Karpas-422 (cell line): ENCODE results near the gene GTF2F2. TPM values are rescaled to one million over a fixed set of nuclear protein-coding genes. Genes with fewer than 3 reads are reported as not detected.
"Not testable (repeated sequence)": the region's sequence is repeated elsewhere in the genome, so short reads cannot be mapped to it uniquely, and the experiment has no call there.

ENCODE experiments used
- DNase-seq: peaks from one replicate; pipeline ENCODE4 v3.0.0-alpha.2; 2015
- H2AFZ ChIP-seq: fragments of 200-600 bp; sonication (generic); 2 replicates; pipeline ENCODE4 v1.6.1; 2014; ENCODE audit warnings: antibody characterized with exemption, low read length, mixed read lengths
- H3K27ac ChIP-seq: fragments of 200-600 bp; sonication (generic); 2 replicates; pipeline ENCODE4 v1.5.1; 2014; ENCODE audit warnings: mild to moderate bottlenecking, low read length, moderate library complexity
- H3K27me3 ChIP-seq: fragments of 200-600 bp; sonication (generic); 2 replicates; pipeline ENCODE4 v1.6.1; 2014; ENCODE audit warnings: low read length, mixed read lengths
- H3K36me3 ChIP-seq: fragments of 200-600 bp; sonication (generic); 2 replicates; pipeline ENCODE4 v1.6.1; 2014; ENCODE audit warnings: low read length, mixed read lengths; ENCODE audit not compliant: insufficient read depth
- H3K4me1 ChIP-seq: fragments of 200-600 bp; sonication (generic); 2 replicates; pipeline ENCODE4 v1.6.1; 2014; ENCODE audit warnings: mild to moderate bottlenecking, low read length, mixed read lengths
- H3K4me2 ChIP-seq: fragments of 200-600 bp; sonication (generic); 2 replicates; pipeline ENCODE4 v1.6.1; 2014; ENCODE audit warnings: low read length, low read depth, mild to moderate bottlenecking; ENCODE audit not compliant: poor library complexity, severe bottlenecking
- H3K4me3 ChIP-seq: fragments of 200-600 bp; sonication (generic); 2 replicates; pipeline ENCODE4 v1.5.1; 2014; ENCODE audit warnings: mild to moderate bottlenecking, antibody characterized with exemption, low read length, mixed read lengths
- H3K79me2 ChIP-seq: fragments of 200-600 bp; sonication (generic); 2 replicates; pipeline ENCODE4 v1.6.1; 2014; ENCODE audit warnings: mild to moderate bottlenecking, low read length, mixed read lengths
- H3K9ac ChIP-seq: fragments of 200-600 bp; sonication (generic); 2 replicates; pipeline ENCODE4 v1.6.0; 2014; ENCODE audit warnings: low read length
- H3K9me2 ChIP-seq: fragments of 200-600 bp; sonication (generic), shearing (Covaris generic); replicated peaks from 2 replicates; pipeline ENCODE4 v1.6.0; 2014; ENCODE audit warnings: mild to moderate bottlenecking, low read length, moderate library complexity; ENCODE audit not compliant: insufficient read depth
- H3K9me3 ChIP-seq: fragments of 300-700, 200-600 bp; sonication (generic); 2 replicates; pipeline ENCODE4 v1.6.1; 2014; ENCODE audit warnings: low read length, mixed read lengths
- H4K20me1 ChIP-seq: fragments of 200-600 bp; sonication (generic); 2 replicates; pipeline ENCODE4 v1.6.1; 2014; ENCODE audit warnings: mild to moderate bottlenecking, antibody characterized with exemption, low read length, low read depth; ENCODE audit not compliant: insufficient read depth
- total RNA-seq: library from RNA; depleted of rRNA; stranded (reverse); fragments of >200 nt; shearing (Covaris generic); gene quantifications from 2 replicates; pipeline ENCODE4 v1.2.3, GENCODE V29; 2014; ENCODE audit warnings: low replicate concordance

The GTF2F2 gene
- total RNA-seq, 1 experiment from 2014 or later = 31.7 TPM

GRCh38 chr13:45242070-45242469 lies 121.8 kb downstream of the GTF2F2 start:
- H3K9me3 ChIP-seq = no peaks in the 10 kb centered on the region
- H4K20me1 ChIP-seq = no peaks in the 10 kb centered on the region
- no peak overlapping the region for H3K4me3 ChIP-seq
- H3K9me2 ChIP-seq = no peaks in the 10 kb centered on the region
- H3K4me1 ChIP-seq = no peaks in the 10 kb centered on the region; the same call in 1 of the 2 replicates
- no peaks in the 10 kb centered on the region for H3K36me3 ChIP-seq
- H2AFZ ChIP-seq = no peak overlapping the region
- no peak overlapping the region for H3K27ac ChIP-seq
- H3K27me3 ChIP-seq = no peaks in the 10 kb centered on the region
- H3K79me2 ChIP-seq = peaks cover 70% of the 10 kb centered on the region
- DNase-seq = no peak
- H3K4me2 ChIP-seq = no peak overlapping the region
- no peak overlapping the region for H3K9ac ChIP-seq

- Histone ChIP-seq H3K4me3 (no peak overlapping the region), H3K4me2 (no peak overlapping the region), H2AFZ (no peak overlapping the region), H4K20me1 (no peaks in the 10 kb centered on the region), H3K9ac (no peak overlapping the region), H3K9me3 (no peaks in the 10 kb centered on the region), H3K79me2 (peaks cover 66% of the 10 kb centered on the region), H3K36me3 (no peaks in the 10 kb centered on the region), H3K9me2 (no peaks in the 10 kb centered on the region), H3K4me1 (no peaks in the 10 kb centered on the region; the same call in 1 of the 2 replicates), H3K27me3 (no peaks in the 10 kb centered on the region), H3K27ac (no peak overlapping the region)
- no peak for DNase-seq
These were observed 122.2 kb downstream of the GTF2F2 start for GRCh38 chr13:45242524-45242923.

- no peaks in the 10 kb centered on the region for H3K27me3 ChIP-seq
- H3K9me2 ChIP-seq = no peaks in the 10 kb centered on the region
- DNase-seq = no peak
- H3K9me3 ChIP-seq = no peaks in the 10 kb centered on the region
- no peak overlapping the region for H3K9ac ChIP-seq
- H4K20me1 ChIP-seq = no peaks in the 10 kb centered on the region
- no peak overlapping the region for H3K4me3 ChIP-seq
- H2AFZ ChIP-seq = no peak overlapping the region
- peaks cover 63% of the 10 kb centered on the region for H3K79me2 ChIP-seq
- no peaks in the 10 kb centered on the region for H3K36me3 ChIP-seq
- no peaks in the 10 kb centered on the region; the same call in 1 of the 2 replicates for H3K4me1 ChIP-seq
- H3K27ac ChIP-seq = no peak overlapping the region
- no peak overlapping the region for H3K4me2 ChIP-seq
These were observed 122.8 kb downstream of the GTF2F2 start for GRCh38 chr13:45243077-45243476.

- not testable (repeated sequence) for H3K36me3 ChIP-seq, H3K9ac ChIP-seq, DNase-seq, H3K4me2 ChIP-seq, H3K4me1 ChIP-seq, H3K9me3 ChIP-seq, H2AFZ ChIP-seq, H3K27me3 ChIP-seq, H3K27ac ChIP-seq, H3K9me2 ChIP-seq, H3K4me3 ChIP-seq, H4K20me1 ChIP-seq
- H3K79me2 ChIP-seq = peaks cover 61% of the 10 kb centered on the region
These were observed 124.4 kb downstream of the GTF2F2 start for GRCh38 chr13:45244736-45245135.

GRCh38 chr13:45249662-45250061 lies 129.4 kb downstream of the GTF2F2 start:
- no peak overlapping the region for H3K27ac ChIP-seq
- H3K4me1 ChIP-seq = peaks cover 26% of the 10 kb centered on the region
- DNase-seq = no peak
- H4K20me1 ChIP-seq = no peaks in the 10 kb centered on the region
- H3K4me3 ChIP-seq = no peak overlapping the region
- H3K9me3 ChIP-seq = no peaks in the 10 kb centered on the region
- no peak overlapping the region for H3K9ac ChIP-seq
- H3K27me3 ChIP-seq = no peaks in the 10 kb centered on the region
- H3K9me2 ChIP-seq = no peaks in the 10 kb centered on the region
- H3K79me2 ChIP-seq = peaks cover 57% of the 10 kb centered on the region
- H3K4me2 ChIP-seq = no peak overlapping the region
- 0 out of 2 replicates have a peak, but pooled peaks cover 8% of the 10 kb centered on the region for H3K36me3 ChIP-seq
- H2AFZ ChIP-seq = no peak overlapping the region

- Histone ChIP-seq H3K9ac (no peak overlapping the region), H3K4me3 (no peak overlapping the region), H3K9me3 (no peaks in the 10 kb centered on the region), H3K79me2 (peaks cover 71% of the 10 kb centered on the region), H2AFZ (no peak overlapping the region), H4K20me1 (no peaks in the 10 kb centered on the region), H3K27ac (no peak overlapping the region), H3K36me3 (peaks cover 10% of the 10 kb centered on the region; the same call in 1 of the 2 replicates), H3K4me1 (peaks cover 26% of the 10 kb centered on the region), H3K4me2 (no peak overlapping the region), H3K9me2 (no peaks in the 10 kb centered on the region), H3K27me3 (no peaks in the 10 kb centered on the region)
- DNase-seq = no peak
These were observed 134.1 kb downstream of the GTF2F2 start for GRCh38 chr13:45254396-45254795.

GRCh38 chr13:45255247-45255987 lies 135.1 kb downstream of the GTF2F2 start:
- H3K4me2 ChIP-seq = no peak overlapping the region
- H4K20me1 ChIP-seq = no peaks in the 10 kb centered on the region
- peaks cover 23% of the 10 kb centered on the region for H3K4me1 ChIP-seq
- H2AFZ ChIP-seq = no peak overlapping the region
- no peak overlapping the region for H3K27ac ChIP-seq
- H3K9ac ChIP-seq = no peak overlapping the region
- peaks cover 10% of the 10 kb centered on the region; the same call in 1 of the 2 replicates for H3K36me3 ChIP-seq
- no peaks in the 10 kb centered on the region for H3K27me3 ChIP-seq
- H3K79me2 ChIP-seq = peaks cover 66% of the 10 kb centered on the region
- no peak for DNase-seq
- H3K4me3 ChIP-seq = no peak overlapping the region
- no peaks in the 10 kb centered on the region for H3K9me3 ChIP-seq
- no peaks in the 10 kb centered on the region for H3K9me2 ChIP-seq

GRCh38 chr13:45256254-45256653 lies 135.9 kb downstream of the GTF2F2 start:
- H3K9ac ChIP-seq = no peak overlapping the region
- no peaks in the 10 kb centered on the region for H3K9me2 ChIP-seq
- H3K79me2 ChIP-seq = peaks cover 61% of the 10 kb centered on the region

More at GRCh38 chr13:45256254-45256653, 135.9 kb downstream of the GTF2F2 start:
- Histone ChIP-seq H3K4me1 (peaks cover 15% of the 10 kb centered on the region), H2AFZ (no peak overlapping the region), H4K20me1 (no peaks in the 10 kb centered on the region), H3K36me3 (peaks cover 10% of the 10 kb centered on the region; the same call in 1 of the 2 replicates), H3K4me2 (no peak overlapping the region), H3K9me3 (no peaks in the 10 kb centered on the region), H3K27me3 (no peaks in the 10 kb centered on the region), H3K4me3 (no peak overlapping the region), H3K27ac (no peak overlapping the region)
- DNase-seq = no peak
